GM23248 (cell line): ENCODE results near the gene SEZ6.

Experiments used
- EZH2 ChIP-seq: fragments of 200-600 bp; sonication (generic); IDR thresholded peaks from 2 replicates; pipeline ENCODE4 v1.6.1; 2018; ENCODE audit warnings: antibody characterized with exemption, mild to moderate bottlenecking; ENCODE audit not compliant: insufficient read depth, poor library complexity, severe bottlenecking
- EZH2phosphoT487 ChIP-seq: fragments of 200-600 bp; sonication (generic); IDR thresholded peaks from 2 replicates; pipeline ENCODE4 v1.6.1; 2018; ENCODE audit warnings: antibody characterized with exemption, moderate library complexity, mild to moderate bottlenecking, low read depth; ENCODE audit not compliant: insufficient read depth

DNA sequence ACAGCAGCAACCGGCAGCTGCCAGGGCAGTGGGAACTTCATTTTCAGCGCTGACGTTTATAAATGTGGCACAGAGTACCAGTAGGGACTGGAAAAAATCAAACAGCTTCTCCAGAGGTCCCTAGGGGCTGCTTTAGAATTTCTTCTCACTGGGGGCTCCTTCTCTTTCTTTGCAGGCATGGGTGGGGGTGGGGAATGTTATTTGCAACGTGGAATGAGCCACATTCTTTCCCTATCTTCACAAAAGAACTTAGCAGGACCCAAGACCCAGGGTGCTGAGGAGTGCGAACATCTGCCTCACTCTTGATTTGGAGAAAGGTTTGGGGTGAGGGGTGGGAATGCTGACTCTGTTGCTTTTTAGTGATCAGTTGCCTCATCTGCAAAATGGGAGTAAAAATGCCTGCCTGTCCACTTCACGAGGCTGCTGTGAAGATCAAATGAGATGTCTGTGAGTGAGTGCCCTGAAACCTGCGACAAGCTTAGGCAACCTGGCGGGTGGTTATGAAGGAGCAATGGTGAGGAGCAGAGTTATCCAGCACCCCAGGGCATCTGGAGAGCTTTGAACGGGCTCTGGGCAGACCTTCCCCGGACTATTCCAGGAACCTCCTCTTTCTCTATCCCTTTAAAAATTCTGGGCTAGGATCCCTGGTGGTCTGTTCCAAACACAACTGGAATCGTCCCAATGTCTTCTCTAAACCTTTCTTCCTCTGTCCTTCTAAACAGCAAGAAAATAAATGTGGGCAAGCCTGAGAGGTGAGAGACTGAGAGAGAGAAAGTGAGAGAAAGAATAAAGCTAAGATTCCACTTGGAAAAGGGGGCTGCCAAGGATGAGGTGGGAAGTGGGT is 26.4 kb upstream of the SEZ6 start:
- TF ChIP-seq EZH2phosphoT487: no peak
- no peak for TF ChIP-seq EZH2
